SKM-1 treated with dmso at 0.1 percent for 144 hours (cell line): Measurements from ENCODE around the gene MYOF.
"Not testable (repeated sequence)": the region's sequence is repeated elsewhere in the genome, so short reads cannot be mapped to it uniquely, and the experiment has no call there.

ENCODE experiments used
- DNase-seq: peaks from one replicate; lab custom pipeline; 2025; ENCODE audit not compliant: unreplicated experiment; lab: John Stamatoyannopoulos, UW

Gene MYOF

DNA sequence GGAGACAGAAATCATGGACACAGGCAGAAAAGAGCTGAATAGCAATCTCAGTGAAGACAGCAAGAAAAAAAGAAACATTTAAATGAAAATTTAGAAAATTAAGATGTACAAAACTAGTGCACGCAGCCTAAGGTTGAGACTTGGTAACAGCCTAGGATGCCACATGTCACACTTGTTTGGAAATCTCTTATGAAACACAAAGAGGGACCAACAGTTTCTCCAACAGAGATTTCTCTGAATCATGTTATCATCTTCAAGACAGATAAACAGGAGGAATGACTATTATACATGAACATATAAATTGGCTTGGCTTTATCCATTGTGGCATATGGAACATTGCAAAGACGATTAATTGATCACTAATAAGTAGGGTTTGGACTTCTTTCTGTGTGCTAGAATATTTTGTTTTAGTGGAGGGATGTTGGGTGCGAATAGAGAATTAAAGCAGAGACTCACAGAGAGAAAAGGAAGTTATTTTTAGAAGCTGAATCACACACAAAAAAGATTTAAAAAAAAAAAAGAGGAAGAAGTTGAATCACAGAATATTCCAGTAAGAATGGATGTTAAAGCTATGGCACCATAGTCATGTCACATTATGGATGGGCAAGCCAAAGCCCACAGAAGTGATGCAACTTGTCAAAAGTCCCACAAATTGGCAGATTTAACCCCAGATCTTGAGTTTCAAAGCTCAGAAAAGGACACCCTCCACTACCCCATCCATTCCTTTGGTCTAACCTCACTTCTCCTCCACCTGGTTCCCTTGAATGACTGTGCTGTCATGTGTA lies 91.6 kb downstream of the MYOF start:
- peak; percentile 16 for DNase-seq

DNA sequence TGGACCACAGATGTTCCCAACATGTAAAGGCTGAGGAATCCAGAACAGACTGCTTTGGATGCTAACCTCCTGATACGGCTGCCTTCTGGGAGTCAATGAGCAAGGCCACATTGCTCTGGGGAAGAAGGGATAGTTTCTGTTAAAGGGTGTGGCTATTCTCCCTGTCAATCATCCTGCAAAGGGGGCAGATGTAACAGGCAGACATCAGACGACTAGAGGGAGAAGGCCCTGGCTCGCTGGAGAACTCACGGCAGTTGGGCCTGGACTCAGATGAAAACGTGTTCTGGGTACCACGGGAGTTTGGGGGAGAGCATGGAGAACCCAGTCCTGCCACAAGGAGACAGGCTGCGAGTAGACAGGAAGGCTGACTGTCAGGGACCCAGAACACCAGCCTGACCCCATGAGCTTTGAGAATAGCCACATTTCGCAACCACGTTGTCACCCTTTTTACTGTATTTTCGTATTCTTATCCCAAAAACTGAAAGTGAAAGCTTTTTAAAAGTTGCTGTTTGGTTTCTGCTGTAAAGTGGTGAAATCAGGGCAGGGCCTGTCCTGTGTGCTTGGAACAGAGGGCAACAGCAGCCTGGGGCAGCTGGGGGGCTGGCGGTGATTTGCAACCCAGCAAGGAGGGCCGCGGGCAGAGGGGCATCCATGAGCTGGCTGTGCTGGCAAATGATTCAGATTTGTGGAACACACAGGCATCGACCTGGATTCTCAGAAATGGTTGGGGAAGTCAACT lies 95.3 kb downstream of the MYOF start:
- peak; percentile 17 for DNase-seq

DNA sequence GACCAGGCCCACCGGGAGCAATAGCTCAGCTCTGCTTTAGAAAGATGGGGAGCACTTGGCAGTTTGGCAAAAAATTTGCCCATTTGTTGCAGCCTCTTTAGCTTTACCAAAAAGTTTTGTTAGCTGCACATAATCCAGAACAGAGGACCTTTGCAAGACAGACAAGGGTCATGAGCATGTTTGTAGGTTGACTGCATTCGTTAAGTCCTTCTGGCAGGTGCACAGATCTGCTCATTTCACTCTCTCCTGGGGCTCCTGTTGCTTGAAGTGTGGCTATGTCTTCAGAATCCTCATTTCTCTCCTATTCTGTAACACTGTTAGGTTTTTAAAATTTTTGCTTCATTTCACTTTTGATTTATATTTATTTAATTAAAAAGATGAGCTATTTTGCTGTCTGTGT lies 96.8 kb downstream of the MYOF start:
- no peak for DNase-seq

DNA sequence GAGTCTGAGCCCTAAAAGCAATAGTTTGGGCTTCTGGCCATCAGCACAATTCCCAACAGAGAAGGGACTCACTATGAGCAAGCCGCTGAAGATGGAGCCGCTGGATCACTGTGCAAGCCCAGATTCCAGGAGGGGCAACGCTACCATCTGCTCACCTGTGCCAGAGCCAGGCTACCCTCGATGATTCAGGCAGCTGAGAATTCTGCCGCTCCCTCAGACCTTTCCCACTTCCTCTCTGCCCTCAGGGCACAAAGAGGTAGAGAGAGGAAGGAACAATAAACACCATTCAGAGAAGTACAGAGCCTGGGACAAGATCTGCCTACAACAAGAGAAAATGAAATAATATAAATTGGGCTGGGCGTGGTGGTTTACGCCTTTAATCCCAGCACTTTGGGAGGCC lies 98.1 kb downstream of the MYOF start:
- no peak for DNase-seq

DNA sequence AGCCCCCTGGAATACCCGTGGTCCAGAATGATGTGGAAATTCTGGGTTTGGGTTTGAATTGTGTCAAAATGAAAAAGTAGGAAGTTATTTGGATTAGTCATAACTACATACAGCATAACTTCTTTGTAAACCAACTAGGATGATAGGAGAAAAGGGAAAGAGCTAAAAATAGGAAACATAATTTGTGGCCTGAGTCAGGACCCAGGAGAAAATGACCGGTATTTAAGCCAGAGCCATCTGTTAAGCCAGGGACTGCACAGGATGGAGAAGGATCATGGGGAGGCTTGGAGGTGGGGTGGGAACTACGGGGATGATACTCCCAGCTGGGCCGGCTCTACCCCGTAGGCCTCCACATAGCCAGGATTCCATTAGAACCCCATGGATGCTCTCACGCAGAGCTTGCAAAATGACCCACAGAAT lies 98.6 kb downstream of the MYOF start:
- no peak for DNase-seq

DNA sequence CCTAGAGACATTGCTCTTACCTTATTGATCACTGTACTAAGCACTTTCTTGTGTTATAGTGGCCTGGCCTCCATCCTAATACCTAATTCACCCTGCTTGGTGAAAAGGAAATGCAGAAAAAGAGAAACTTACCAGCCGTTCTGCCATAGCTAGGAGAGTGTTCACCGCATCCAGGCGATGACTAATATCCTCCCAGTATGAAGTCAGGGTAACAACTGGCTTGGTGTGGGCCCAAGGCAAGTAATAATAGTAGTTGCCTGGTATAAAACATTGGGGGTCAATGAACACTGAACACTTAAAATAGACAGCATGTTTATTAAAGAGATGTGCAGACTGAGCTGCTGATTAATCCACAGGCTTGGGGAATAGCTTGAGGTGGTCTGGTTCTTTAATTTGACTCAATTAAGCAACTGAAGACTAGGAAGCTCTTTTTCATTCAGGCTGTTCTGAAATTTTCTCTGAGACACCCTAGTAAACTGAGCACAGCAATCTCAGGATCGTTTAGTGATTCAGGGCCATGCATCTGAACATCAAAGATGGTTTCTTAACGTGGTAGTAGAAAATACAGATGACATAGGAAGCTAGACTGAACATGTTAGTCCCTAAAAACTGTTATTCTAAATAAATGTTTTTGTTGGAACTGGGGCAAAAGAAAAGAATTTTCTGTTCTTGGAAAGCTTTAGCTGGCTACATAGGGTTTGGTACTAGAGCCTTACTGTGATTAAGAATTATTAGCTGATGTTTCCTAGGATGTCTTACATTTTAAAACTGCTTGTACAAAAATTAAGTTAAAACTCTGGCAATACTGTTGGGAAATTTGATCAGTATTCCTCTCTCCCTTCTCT lies 102.2 kb downstream of the MYOF start:
- DNase-seq, result no peak

DNA sequence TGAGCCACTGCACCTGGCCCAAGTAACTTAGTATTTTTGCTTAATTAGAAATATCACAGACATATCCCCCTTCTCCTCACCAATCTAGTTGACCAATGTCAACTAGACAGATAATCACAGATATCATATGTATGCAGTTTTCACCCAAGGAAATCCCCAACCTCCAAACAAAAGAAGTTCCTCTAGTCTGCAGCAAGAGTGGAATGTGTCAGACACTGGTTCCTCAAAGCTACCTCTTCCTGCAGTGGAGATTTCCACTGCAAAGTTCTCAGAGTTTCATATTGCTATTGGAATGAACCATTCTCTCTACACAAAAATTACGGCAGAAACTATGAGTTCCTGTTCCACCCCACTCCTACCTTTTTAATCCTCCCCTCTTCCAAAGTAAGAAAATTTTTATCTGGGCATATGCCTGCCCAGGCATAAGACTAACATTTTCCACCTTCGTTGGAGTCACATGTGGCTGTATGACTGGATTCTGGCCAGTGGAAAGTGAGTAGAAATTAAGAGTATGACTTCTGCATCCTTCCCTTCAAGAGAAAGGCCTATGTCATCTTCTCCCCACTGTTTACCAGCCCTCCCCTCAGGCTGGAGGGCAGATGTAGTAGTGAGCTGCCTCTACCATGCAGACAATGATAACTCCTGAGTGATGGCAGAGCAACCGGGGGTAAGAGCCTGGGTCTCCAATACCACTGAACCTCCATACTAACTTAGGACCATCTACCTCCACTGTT lies 103.0 kb downstream of the MYOF start:
- DNase-seq, result no peak

DNA sequence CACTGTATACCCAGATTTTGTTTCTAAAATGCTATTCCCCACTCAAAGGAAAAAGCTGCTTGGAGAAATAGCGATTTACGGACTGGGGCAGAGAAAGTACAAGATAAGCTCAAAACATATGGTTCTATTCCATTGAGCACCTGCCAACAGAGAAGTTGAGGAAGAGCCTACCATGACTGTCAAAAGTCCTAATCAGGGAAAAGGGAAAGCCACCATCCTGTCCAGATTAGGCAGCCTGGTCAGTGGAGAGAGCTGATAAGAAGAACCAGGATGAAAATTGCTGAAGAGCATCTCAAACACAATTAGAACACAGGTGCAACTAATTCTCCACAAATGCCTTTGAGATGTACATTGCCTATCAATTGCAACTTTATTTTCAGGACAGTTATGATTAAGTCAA lies 104.1 kb downstream of the MYOF start:
- DNase-seq, result no peak

DNA sequence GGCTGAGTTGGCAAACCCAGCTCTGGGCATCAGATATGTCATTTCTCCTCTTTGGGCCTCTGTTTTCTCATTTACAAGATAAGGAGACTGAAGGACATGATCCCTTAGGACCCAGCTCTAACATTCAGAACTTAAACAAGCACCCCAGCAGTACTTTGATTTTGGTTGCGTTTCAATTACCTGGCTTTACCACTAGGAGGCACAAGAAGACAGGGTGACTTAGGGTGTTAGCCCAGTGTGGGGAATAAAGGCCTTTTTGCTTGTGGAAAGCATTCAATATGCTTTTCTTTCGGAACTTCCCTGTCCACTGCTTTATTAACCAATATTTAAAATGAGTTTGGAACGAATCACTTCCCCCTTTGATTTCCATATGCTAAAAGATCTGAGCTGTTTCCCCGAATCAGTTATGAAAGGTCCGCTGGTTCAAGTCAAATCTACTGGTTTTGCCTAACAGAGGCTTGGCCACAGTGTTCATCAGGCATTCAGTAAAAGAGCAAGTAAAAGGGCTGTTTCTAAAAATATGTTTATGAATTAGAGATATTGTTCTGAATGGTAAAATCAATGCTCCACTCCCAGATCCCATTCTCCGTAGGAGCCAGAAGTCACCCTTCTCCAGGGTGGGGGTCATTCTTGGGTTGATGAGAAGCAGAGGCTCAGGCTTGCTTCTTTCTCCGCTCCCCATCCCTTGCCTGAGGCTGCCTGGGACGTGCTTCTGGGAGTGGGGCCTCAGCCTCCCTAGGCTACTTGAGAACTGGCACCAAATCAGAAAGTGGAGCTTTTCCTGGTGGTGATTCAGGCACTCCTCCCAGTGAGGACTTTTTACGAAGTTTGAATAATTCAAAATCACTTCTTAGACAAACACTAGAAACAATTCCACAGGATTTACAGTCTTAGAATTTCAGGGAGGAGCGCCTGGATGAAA lies 105.5 kb downstream of the MYOF start:
- peak; percentile 79 for DNase-seq

DNA sequence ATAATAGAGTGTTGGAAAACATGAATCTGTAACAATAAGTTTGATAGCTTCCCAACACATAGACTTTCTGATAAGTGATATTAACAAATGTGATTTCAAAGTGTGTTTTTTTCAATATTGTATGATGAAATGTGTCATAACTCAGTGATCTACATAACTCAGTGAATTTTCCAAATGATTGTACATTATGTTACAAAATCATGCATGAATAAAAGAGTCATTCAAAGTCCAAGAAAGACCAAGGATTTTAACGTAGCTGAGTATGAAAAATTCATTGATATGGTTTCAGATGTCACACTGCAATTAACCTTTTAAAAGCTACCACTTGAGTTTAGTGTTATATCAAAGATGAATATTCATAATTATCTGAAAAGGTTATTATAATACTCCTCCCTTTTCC lies 111.2 kb downstream of the MYOF start:
- DNase-seq, result no peak

DNA sequence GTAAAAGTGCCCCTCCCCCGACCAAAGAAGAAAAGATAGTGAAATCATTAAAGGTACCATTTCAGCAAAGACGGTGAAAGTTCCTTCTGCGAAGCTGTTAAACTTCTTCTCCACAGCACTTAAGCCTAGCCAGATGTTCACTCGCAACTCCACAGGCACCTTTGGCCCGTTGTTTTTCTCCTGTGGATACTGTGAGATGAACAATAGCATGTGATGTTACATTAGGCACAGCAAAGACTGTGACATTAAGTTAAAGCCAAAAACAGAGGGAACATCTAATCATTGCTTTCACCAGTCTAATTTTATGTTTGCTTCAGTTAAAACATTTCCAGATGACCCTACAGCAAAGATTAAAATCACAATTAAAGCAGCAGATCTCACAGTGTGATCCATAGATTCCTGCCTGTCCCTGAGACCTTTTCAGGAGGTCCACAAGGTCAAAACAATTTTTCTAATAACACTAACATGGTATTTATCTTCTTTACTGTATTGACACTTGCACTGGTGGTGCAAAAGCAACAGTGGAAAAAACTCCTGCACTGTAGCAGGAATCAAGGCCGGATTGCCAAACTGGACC lies 112.5 kb downstream of the MYOF start:
- DNase-seq, result no peak

DNA sequence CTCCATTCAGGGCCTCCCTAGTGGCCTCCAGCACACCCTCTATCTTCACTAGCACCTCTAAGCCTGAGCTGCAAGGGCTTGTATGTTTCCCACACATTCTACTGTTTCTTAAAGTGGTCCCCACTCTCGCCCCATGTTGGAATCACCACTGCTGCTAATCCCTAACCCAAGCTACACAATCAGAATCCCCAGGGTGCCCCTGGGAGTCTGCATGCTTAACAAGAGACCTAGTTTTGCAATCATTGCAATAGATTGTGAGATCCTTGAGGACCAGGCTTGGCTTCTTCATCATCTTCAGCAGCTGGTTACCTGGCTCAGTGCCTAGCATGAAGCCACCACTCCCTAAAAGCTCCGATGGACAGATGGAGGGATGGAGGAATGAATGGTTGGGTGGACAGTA lies 113.9 kb downstream of the MYOF start:
- no peak for DNase-seq

DNA sequence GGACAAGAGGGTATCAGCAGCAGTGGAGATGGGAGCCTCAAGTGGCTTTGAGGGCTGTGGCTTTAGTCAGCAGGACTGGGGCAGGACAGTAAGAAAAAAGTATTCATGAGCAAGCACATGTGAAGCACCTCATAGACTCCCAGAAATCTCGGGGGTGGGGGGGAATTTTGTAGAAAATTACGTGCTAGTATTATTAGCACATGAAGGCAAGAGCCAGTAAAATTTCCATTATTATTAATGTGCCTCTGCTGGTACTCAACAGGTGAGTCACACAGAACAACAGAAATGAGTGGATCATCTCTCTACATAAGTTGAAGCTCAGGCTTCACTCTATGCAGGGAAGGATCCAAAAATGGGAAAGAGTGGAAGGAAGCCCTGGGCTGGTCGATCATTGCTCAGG lies 114.5 kb downstream of the MYOF start:
- no peak for DNase-seq

DNA sequence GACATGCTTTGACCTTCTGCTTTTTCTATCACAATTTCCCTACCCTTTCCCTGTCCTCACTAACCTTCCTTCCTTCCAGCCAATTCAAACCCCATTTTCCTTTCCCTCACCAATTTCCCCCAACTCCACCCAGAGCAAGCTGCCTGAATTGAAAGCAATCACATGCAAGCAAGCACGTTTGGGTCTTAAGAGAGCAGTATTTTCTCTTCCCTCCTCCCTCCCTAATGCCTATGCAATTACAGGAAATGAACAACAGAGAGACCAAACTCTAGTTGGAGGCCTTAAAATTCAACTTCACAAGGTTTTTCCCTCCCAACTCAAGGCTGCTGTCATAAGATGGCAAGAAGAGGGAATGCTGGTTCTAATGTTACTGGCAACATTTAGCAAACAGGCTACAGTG lies 117.2 kb downstream of the MYOF start:
- no peak for DNase-seq

DNA sequence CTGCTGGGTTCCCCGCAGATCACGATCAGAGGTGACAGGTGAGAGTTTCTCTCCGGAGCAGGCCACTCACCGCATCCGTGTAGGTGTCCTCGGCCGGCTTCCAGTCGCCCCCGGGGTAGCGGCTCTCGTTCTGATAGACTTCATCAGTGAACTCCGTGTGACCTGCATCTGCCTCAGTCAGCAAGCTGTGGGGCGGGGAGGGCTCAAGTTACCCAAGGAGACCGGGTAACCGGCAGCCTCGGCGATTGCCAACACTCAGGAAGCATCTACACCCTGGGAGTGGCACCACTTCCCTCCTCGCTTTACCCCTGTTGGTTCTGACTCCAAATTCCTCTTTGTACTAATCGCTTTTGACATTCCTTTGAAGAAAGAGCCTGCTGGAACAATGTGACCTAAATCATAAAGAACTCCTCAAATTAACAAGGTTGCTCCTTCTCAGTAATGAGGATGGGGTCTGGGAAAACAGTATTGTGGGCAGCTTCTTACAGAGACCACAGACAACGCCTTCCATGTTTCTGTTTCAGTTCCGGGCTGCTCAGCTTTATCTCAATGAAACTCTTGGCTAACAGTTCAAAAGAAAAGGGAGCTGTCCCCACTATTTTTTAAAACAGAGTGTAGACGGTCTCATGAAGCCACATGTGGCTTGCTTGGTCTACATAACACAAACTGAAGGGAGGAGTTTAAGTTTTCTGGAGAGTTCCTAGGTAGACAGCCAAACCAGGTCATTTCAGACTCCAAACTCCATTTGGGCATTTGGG lies 118.1 kb downstream of the MYOF start:
- no peak for DNase-seq

DNA sequence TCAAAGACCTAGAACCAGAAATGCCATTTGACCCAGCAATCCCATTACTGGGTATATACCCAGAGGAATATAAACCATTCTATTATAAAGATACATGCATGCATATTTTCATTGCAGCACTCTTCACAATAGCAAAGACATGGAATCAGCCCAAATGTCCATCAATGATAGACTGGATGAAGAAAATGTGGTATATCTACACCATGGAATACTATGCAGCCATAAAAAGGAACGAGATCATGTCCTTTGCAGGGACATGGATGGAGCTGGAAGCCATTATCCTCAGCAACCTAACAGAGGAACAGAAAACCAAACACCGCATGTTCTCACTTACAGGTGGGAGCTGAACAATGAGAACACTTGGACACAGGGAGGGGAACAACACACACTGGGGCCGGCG lies 123.7 kb downstream of the MYOF start:
- not testable (repeated sequence) for DNase-seq

DNA sequence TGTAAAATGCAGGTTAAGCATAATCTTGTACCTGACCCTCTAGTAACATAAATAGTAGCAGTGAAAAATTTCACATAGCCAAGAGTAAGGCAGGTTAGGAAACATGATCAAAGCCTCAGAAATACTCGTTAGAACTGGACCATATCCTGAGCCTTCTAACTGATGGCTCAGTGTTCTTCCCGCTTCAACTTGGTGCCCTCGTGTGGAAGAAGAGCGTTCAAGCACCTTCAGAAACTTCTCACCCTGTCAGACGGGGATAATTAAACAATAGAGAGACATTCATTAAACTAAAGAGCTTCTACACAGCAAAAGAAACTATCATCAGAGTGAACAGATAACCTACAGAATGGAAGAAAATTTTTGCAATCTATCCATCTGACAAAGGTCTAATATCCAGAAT lies 124.5 kb downstream of the MYOF start:
- DNase-seq, result peak; percentile 54

DNA sequence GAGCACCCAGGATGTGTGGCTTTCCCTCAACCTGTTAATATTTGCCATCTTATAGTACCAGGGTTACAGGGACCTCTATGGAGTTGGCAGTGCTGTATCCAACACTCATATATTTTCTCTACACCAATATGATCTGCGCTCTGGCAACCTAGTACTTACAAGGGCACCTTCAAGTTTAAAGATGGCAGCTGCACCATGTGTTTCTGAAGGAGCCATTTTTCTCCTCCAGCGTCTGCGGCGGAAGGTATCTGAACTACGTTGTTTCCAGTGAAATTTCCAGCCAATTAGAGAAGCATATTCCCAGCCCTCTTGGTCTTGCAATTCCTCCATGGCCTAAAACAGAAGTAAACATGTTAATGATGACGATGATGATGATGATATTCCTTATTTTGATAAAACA lies 125.6 kb downstream of the MYOF start:
- no peak for DNase-seq
